ENCODE measurements around the gene UFD1.

UFD1 gene

GRCh38 chr22:19470010-19470409 lies 9.0 kb downstream of the UFD1 start:
- DNase-seq (ENCODE audit: low spot score), result no peak

GRCh38 chr22:19469421-19469820 lies 9.6 kb downstream of the UFD1 start:
- DNase-seq (ENCODE audit: low spot score), result no peak

- no peak for DNase-seq (ENCODE audit: low spot score)
Measured at GRCh38 chr22:19467912-19468311, 11.1 kb downstream of the UFD1 start.

- DNase-seq (ENCODE audit: low spot score), result no peak
Measured at GRCh38 chr22:19466848-19467752, 11.9 kb downstream of the UFD1 start.

GRCh38 chr22:19466126-19466716 lies 12.8 kb downstream of the UFD1 start:
- no peak for DNase-seq (ENCODE audit: low spot score)

GRCh38 chr22:19464975-19465374 lies 14.0 kb downstream of the UFD1 start:
- no peak for DNase-seq (ENCODE audit: low spot score)

- no peak for DNase-seq (ENCODE audit: low spot score)
Measured at GRCh38 chr22:19464546-19464945, 14.4 kb downstream of the UFD1 start.

GRCh38 chr22:19463491-19464469 lies 15.2 kb downstream of the UFD1 start:
- peak; percentile 71 for DNase-seq (ENCODE audit: low spot score)

- no peak for DNase-seq (ENCODE audit: low spot score)
Measured at GRCh38 chr22:19463008-19463407, 16.0 kb downstream of the UFD1 start.

GRCh38 chr22:19461506-19461905 lies 17.5 kb downstream of the UFD1 start:
- no peak for DNase-seq (ENCODE audit: low spot score)

- DNase-seq (ENCODE audit: low spot score), result no peak
Measured at GRCh38 chr22:19460036-19460435, 19.0 kb downstream of the UFD1 start.

GRCh38 chr22:19457828-19458428 lies 21.1 kb downstream of the UFD1 start:
- DNase-seq (ENCODE audit: low spot score), result no peak

- no peak for DNase-seq (ENCODE audit: low spot score)
Measured at GRCh38 chr22:19456541-19456940, 22.5 kb downstream of the UFD1 start.

- no peak for DNase-seq (ENCODE audit: low spot score)
Measured at GRCh38 chr22:19455585-19456370, 23.2 kb downstream of the UFD1 start.

GRCh38 chr22:19455033-19455432 lies 24.0 kb downstream of the UFD1 start:
- DNase-seq (ENCODE audit: low spot score), result no peak

GRCh38 chr22:19454156-19454555 lies 24.8 kb downstream of the UFD1 start:
- no peak for DNase-seq (ENCODE audit: low spot score)

GRCh38 chr22:19453718-19454117 lies 25.3 kb downstream of the UFD1 start:
- no peak for DNase-seq (ENCODE audit: low spot score)

GRCh38 chr22:19451570-19451969 lies 27.4 kb downstream of the UFD1 start:
- no peak for DNase-seq (ENCODE audit: low spot score)

- DNase-seq (ENCODE audit: low spot score), result no peak
Measured at GRCh38 chr22:19450363-19451175, 28.4 kb downstream of the UFD1 start.

GRCh38 chr22:19449422-19449767 lies 29.6 kb downstream of the UFD1 start:
- DNase-seq (ENCODE audit: low spot score), result no peak

All from AG20443 (cell line).